ENCODE measurements around the gene U2AF2. TPM values are rescaled to one million over a fixed set of nuclear protein-coding genes. Genes with fewer than 3 reads are reported as not detected.

Gene U2AF2
- total and polyA plus RNA-seq, 2 of the 4 experiments (the other 2 are of a cell fraction): 120 to 260 TPM

DNA sequence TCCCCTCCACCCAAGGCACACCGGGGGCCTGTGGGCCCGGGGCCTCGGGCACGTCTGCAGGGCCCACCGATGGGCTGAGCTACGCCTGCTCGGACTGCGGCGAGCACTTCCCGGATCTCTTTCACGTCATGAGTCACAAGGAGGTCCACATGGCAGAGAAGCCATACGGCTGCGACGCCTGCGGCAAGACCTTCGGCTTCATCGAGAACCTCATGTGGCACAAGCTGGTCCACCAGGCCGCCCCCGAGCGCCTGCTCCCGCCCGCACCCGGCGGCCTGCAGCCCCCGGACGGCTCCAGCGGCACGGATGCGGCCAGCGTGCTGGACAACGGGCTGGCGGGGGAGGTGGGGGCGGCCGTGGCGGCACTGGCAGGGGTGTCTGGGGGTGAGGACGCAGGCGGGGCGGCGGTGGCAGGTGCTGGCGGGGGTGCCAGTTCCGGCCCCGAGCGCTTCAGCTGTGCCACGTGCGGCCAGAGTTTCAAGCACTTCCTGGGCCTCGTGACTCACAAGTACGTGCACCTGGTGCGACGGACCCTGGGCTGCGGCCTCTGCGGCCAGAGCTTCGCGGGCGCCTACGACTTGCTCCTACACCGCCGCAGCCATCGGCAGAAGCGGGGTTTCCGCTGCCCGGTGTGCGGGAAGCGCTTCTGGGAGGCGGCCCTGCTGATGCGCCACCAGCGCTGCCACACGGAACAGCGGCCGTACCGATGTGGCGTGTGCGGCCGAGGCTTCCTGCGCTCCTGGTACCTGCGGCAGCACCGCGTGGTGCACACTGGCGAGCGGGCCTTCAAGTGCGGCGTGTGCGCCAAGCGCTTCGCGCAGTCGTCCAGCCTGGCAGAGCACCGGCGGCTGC lies 39.1 kb upstream of the U2AF2 start (continued):
- no peak for TF ChIP-seq FOS (IDR thresholded peaks at IDR 0.05; ENCODE audit: low read depth, low read length)

DNA sequence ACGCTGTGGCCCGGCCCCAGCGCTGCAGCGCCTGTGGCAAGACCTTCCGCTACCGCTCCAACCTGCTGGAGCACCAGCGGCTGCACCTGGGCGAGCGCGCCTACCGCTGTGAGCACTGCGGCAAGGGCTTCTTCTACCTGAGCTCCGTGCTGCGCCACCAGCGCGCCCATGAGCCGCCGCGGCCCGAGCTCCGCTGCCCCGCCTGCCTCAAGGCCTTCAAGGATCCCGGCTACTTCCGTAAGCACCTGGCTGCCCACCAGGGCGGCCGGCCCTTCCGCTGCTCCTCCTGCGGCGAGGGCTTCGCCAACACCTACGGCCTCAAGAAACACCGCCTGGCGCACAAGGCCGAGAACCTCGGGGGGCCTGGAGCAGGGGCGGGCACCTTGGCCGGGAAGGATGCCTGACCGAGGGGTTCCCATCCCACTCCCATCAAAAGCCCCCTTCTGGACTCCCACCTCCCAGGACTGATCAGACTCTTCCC lies 38.4 kb upstream of the U2AF2 start:
- H3K14ac ChIP-seq (replicated peaks; ENCODE audit: low read depth, low read length): no peak overlapping the region
- H3K27ac ChIP-seq (ENCODE audit: insufficient read depth, low read length): no peak overlapping the region
- peaks cover 21 to 50% of the 10 kb centered on the region in 2 experiments for H3K79me1 ChIP-seq (ENCODE audit: low read depth in 1 of 2, low read length in 2 of 2)
- BruUV-seq (replicated peaks): no TSS peak
- H3K4me2 ChIP-seq (ENCODE audit: low read depth, low read length): no peak overlapping the region
- 97% methylated on average over 30 of the region's 38 CpGs; no CpG with 5 or more reads in 1 of the 2 experiments for WGBS, 2 experiments (ENCODE audit: extremely low coverage in 2 of 2, insufficient read length in 1 of 2)
- H2AFZ ChIP-seq (replicated peaks; ENCODE audit: low read length, poor library complexity): peak overlapping the region; percentile 58
- H3K23ac ChIP-seq (ENCODE audit: low read depth, low read length): no peak overlapping the region
- H2AK5ac ChIP-seq (ENCODE audit: low read depth, low read length): no peak overlapping the region
- no peaks in the 10 kb centered on the region for H3K27me3 ChIP-seq (ENCODE audit: control insufficient read depth, insufficient read depth, low read length)
- H3K4me1 ChIP-seq (ENCODE audit: control insufficient read depth, insufficient read depth, low read length): peaks cover 13% of the 10 kb centered on the region
- H4K20me1 ChIP-seq (ENCODE audit: insufficient read depth, low read length): peaks cover 35% of the 10 kb centered on the region
- no peak overlapping the region for H4K8ac ChIP-seq (ENCODE audit: low read depth in 2 of 2, low read length in 2 of 2)
- no peak overlapping the region for H3K4me3 ChIP-seq (ENCODE audit: insufficient read depth, low read depth, low read length)
- no peaks in the 10 kb centered on the region for H3K9me3 ChIP-seq (ENCODE audit: control insufficient read depth, insufficient read depth, low read length)
- intact Hi-C loops (cut with micrococcal nuclease) (no loop called here), dilution Hi-C loops (cut with HindIII; ENCODE audit: low sequenced_read_pairs, unreplicated experiment) (no loop called here), in situ Hi-C loops (cut with MboI; ENCODE audit: low sequenced_read_pairs) (no loop called here)
- no peak overlapping the region for H4K5ac ChIP-seq (ENCODE audit: low read depth, low read length)
- H3K18ac ChIP-seq (ENCODE audit: low read depth, low read length): no peak overlapping the region
- ChIA-PET POLR2A (ENCODE audit: unreplicated experiment) (no interaction called here), CTCF (no interaction called here)
- H3K36me3 ChIP-seq (ENCODE audit: control insufficient read depth, insufficient read depth, low read length): peaks cover 40% of the 10 kb centered on the region
- H2BK15ac ChIP-seq (ENCODE audit: low read depth, low read length): no peak overlapping the region
- no peak overlapping the region for H2BK120ac ChIP-seq (ENCODE audit: low read depth, low read length)
- H2AK9ac ChIP-seq (replicated peaks; ENCODE audit: low read depth, low read length, poor library complexity): no peak overlapping the region
- peaks cover 20% of the 10 kb centered on the region for H3K9me1 ChIP-seq (ENCODE audit: insufficient read depth, low read length)
- H2BK5ac ChIP-seq (ENCODE audit: low read depth, low read length, poor library complexity, severe bottlenecking): no peak overlapping the region
- H4K91ac ChIP-seq (ENCODE audit: insufficient read depth, low read depth, low read length): no peak overlapping the region
- DNase-seq (no peak), ATAC-seq (ENCODE audit: low read depth) (no peak)
- no peak overlapping the region for H3K9ac ChIP-seq (ENCODE audit: low read depth, low read length)
- H3K4ac ChIP-seq (ENCODE audit: low read depth, low read length): no peak overlapping the region
- no peak overlapping the region for H3K56ac ChIP-seq (ENCODE audit: extremely low read depth, insufficient read depth, low read length)
- H2BK20ac ChIP-seq (ENCODE audit: low read depth, low read length): no peak overlapping the region
- TF ChIP-seq CEBPB (IDR thresholded peaks at IDR 0.05; ENCODE audit: low read depth, low read length) (no peak), POLR2A (IDR thresholded peaks at IDR 0.05; ENCODE audit: low read depth, low read length) (no peak), MXI1 (IDR thresholded peaks at IDR 0.05; ENCODE audit: borderline replicate concordance, low read depth, low read length) (no peak), FOS (IDR thresholded peaks at IDR 0.05; ENCODE audit: low read depth, low read length) (no peak), BHLHE40 (IDR thresholded peaks at IDR 0.05; ENCODE audit: low read depth, low read length) (no peak), SMC3 (IDR thresholded peaks at IDR 0.05; ENCODE audit: low read depth, low read length) (no peak), RAD21 (IDR thresholded peaks at IDR 0.05; ENCODE audit: low read length) (no peak), RFX5 (IDR thresholded peaks at IDR 0.05; ENCODE audit: low read depth, low read length) (no peak), USF2 (IDR thresholded peaks at IDR 0.05; ENCODE audit: low read depth, low read length) (no peak), CHD1 (IDR thresholded peaks at IDR 0.05; ENCODE audit: low read depth, low read length) (no peak), ELK1 (IDR thresholded peaks at IDR 0.05; ENCODE audit: borderline replicate concordance, low read depth, low read length) (no peak), NFE2L2 (IDR thresholded peaks at IDR 0.05; ENCODE audit: low read depth, low read length) (no peak), MAZ (IDR thresholded peaks at IDR 0.05; ENCODE audit: borderline replicate concordance, low read depth, low read length) (no peak), RCOR1 (IDR thresholded peaks at IDR 0.05; ENCODE audit: insufficient replicate concordance, low read length) (no peak), MAFK (IDR thresholded peaks at IDR 0.05; ENCODE audit: low read depth, low read length) (no peak)
